Body of pancreas (tissue), 4 donors: ENCODE results near the gene HS6ST2. TPM values are rescaled to one million over a fixed set of nuclear protein-coding genes. Genes with fewer than 3 reads are reported as not detected.

ENCODE experiments used
- ATAC-seq: fragments of 150-250 bp; one replicate; pipeline ENCODE4 v1.9.1; 2016
- DNase-seq, 4 donors: peaks; one replicate each; pipeline ENCODE4 v3.0.0-alpha.2; 2019
- H3K27ac ChIP-seq, 4 donors: fragments of 200-600 bp; sonication (generic); 1 replicate in 3 of 4; 2 replicates in 1 of 4; pipeline versions ENCODE4 v1.5.1 to v1.6.1; 2016 to 2019; ENCODE audit warnings: mild to moderate bottlenecking in 1 of 4, mixed read lengths in 1 of 4, moderate library complexity in 1 of 4
- H3K27me3 ChIP-seq, 2 donors: fragments of 200-600 bp; sonication (generic); one replicate each; pipeline ENCODE4 v1.6.0; 2016; ENCODE audit warnings: mild to moderate bottlenecking in 1 of 2
- H3K36me3 ChIP-seq, 2 donors: fragments of 200-600 bp; sonication (generic); replicated peaks in 1 of 2; 2 replicates each; pipeline ENCODE4 v1.5.1; 2016; ENCODE audit warnings: low read depth in 2 of 2; ENCODE audit not compliant: insufficient read depth in 1 of 2
- H3K4me1 ChIP-seq: fragments of 200-600 bp; sonication (generic); one replicate; pipeline ENCODE4 v1.6.0; 2016
- H3K4me3 ChIP-seq, 2 donors: fragments of 200-600 bp; sonication (generic); 1 replicate in 1 of 2; 2 replicates in 1 of 2; pipeline ENCODE4 v1.5.1; 2016 to 2019
- H3K9me3 ChIP-seq, 3 donors: fragments of 200-600 bp; sonication (generic); 1 replicate in 2 of 3; 2 replicates in 1 of 3; pipeline ENCODE4 v1.5.1; 2016
- POLR2A ChIP-seq, 3 donors: fragments of 450-650 bp; IDR thresholded peaks; one replicate each; pipeline ENCODE4 v1.6.1; 2016; ENCODE audit warnings: antibody characterized with exemption in 3 of 3, mild to moderate bottlenecking in 2 of 3
- WGBS, 2 donors: methylation state at CpG; one replicate each; pipeline ENCODE4 v1.1.5; 2017; 5-methylcytosine and 5-hydroxymethylcytosine counted together
- intact Hi-C: fragments of 100-400 bp; cut with DNase I; formaldehyde crosslinking; loops from one replicate; pipeline ENCODE4 v1.15.1; 2023
- total RNA-seq, 2 donors: library from RNA; depleted of rRNA; stranded (reverse); fragments of >200 nt; gene quantifications; one replicate each; pipeline ENCODE4 v1.1.0, GENCODE V29; 2016
- TF ChIP-seq, protein P1 (sequence below), 7 experiments: fragments of 450-650 bp in 4 of 7; fragments of 200-600 bp in 3 of 7; sonication (generic) in 3 of 7; IDR thresholded peaks; one replicate each; pipeline ENCODE4 v1.5.1; 2016 to 2019; ENCODE audit warnings: antibody characterized with exemption in 7 of 7

Gene HS6ST2
- total RNA-seq, 2 donors from 2014 or later = 2.6 to 5.3 TPM

DNA sequence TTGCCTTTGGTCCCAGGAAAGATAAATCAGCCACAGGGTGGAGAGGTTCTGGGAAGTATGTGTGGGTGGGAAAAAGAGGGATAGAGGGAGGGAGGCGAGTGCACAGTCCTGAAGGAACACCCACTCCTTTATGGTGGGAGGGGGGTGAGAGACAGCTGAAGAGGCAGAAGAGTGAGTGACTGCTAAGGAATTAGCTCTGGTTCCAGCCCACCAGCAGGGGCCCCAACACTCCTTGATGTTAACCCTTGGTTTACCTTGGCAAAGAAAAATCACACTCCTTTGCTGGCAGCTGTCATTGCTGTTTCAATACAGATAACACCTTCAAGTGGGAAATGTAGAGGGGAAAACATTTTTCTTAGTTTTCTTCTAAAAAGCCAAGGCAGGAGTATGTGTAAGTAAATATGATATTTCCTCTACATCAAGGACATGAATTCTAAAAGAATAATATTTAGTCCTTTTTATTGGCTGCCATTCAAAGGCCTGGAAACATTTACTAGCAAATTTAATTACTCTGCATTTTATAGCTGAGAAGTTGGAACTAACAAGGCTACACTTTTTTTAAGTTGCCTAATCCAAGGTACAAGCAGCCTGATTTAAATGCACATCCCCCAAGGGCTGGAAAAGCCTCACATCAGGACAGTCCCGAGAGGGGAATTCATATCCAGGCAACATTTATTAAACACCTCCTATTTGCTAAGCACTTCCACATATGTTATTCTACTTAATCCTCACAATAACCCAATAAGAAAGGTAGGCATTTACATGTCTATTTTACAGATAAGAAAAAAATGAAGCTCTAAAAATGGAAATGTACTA is 81.7 kb downstream of the HS6ST2 start:
- intact Hi-C loops = no loop called here
- no peak for ATAC-seq
- no peak for TF ChIP-seq POLR2A (IDR thresholded peaks at IDR 0.05)
- TF ChIP-seq, protein P1, sequence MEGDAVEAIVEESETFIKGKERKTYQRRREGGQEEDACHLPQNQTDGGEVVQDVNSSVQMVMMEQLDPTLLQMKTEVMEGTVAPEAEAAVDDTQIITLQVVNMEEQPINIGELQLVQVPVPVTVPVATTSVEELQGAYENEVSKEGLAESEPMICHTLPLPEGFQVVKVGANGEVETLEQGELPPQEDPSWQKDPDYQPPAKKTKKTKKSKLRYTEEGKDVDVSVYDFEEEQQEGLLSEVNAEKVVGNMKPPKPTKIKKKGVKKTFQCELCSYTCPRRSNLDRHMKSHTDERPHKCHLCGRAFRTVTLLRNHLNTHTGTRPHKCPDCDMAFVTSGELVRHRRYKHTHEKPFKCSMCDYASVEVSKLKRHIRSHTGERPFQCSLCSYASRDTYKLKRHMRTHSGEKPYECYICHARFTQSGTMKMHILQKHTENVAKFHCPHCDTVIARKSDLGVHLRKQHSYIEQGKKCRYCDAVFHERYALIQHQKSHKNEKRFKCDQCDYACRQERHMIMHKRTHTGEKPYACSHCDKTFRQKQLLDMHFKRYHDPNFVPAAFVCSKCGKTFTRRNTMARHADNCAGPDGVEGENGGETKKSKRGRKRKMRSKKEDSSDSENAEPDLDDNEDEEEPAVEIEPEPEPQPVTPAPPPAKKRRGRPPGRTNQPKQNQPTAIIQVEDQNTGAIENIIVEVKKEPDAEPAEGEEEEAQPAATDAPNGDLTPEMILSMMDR (IDR thresholded peaks at IDR 0.05) = no peak
- Histone ChIP-seq H3K27ac (no peak overlapping the region), H3K4me3 (no peak overlapping the region), H3K9me3 (no peaks in the 10 kb centered on the region), H3K27me3 (no peaks in the 10 kb centered on the region), H3K4me1 (no peaks in the 10 kb centered on the region), H3K36me3 (no peaks in the 10 kb centered on the region)
- no peak for DNase-seq
- 63 to 75% methylated on average over 1 to 2 of the region's 2 CpGs for WGBS, 2 donors

DNA sequence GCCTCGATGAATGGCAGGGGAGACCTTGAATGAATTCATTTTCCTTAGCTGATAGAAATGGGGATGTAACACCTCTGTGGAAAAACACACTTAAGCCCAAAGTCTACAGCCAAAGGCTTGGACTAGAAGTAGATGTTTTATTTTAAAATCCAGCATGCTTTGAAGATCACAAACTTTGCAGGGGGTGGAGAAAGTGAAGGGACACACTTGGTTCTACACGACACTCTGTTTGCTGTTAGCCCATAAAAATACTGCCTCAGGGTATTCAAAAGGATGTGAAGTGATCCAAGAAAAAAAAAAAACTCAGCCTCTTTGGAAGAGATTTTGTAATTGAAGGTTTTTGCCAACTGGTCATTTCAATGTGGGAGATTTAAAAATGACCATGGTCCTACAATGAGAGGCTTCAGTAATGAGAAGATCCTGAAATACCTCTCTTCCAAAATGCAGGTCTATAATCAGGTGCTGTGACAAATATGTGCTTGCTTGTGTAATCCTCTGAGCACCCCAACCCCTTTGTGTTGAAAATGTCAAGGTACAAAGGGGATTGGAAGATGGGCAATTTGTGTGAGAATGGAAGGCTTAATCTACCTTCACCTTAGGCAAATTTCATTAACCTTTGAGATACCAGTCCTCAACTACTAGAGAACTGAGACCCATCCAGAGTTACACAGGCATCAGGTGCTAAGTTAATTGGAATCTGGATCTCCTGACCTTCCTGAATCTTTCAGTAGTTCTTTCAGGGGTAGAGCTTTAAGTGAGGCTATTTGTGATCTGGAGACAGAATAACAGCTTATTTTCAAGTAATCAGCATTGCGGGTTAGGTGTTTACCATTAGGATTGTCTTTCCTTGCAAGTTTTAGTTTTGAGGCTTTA is 82.5 kb downstream of the HS6ST2 start:
- 46 to 47% methylated on average over 2 to 3 of the region's 3 CpGs for WGBS, 2 donors
- TF ChIP-seq, protein P1 (IDR thresholded peaks at IDR 0.05) = no peak
- TF ChIP-seq POLR2A (IDR thresholded peaks at IDR 0.05) = no peak
- DNase-seq (no peak), ATAC-seq (no peak)
- H3K4me1 ChIP-seq = no peaks in the 10 kb centered on the region
- intact Hi-C loops = no loop called here
- no peak overlapping the region for H3K27ac ChIP-seq
- no peaks in the 10 kb centered on the region for H3K27me3 ChIP-seq
- no peaks in the 10 kb centered on the region for H3K9me3 ChIP-seq
- H3K36me3 ChIP-seq = no peaks in the 10 kb centered on the region
- no peak overlapping the region for H3K4me3 ChIP-seq

DNA sequence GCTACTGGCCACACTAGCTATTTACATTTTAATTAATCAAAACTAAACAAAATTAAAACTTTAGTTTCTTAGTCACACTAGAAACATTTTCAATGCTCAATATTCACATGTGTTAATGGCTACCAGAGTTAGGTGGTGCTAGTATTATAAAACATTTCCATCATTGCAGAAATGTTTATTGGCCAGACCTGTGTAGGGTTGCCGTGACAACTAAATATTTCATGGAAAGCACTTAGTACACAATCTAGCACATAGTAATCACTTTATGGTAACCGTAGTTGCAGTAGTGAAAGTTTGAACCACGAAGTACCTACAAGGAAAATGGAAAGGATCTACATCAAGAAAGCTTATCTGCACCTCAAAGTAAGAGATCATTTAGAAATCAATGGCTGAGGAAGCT is 95.9 kb downstream of the HS6ST2 start:
- Histone ChIP-seq H3K27ac (no peak overlapping the region), H3K4me3 (no peak overlapping the region), H3K36me3 (no peaks in the 10 kb centered on the region), H3K4me1 (no peaks in the 10 kb centered on the region), H3K9me3 (no peaks in the 10 kb centered on the region), H3K27me3 (no peaks in the 10 kb centered on the region)
- DNase-seq (no peak), ATAC-seq (no peak)
- WGBS, 2 donors = 76 to 79% methylated on average over 3 of the region's 3 CpGs
- TF ChIP-seq, protein P1 (IDR thresholded peaks at IDR 0.05) = no peak
- TF ChIP-seq POLR2A (IDR thresholded peaks at IDR 0.05) = no peak
- intact Hi-C loops = no loop called here

DNA sequence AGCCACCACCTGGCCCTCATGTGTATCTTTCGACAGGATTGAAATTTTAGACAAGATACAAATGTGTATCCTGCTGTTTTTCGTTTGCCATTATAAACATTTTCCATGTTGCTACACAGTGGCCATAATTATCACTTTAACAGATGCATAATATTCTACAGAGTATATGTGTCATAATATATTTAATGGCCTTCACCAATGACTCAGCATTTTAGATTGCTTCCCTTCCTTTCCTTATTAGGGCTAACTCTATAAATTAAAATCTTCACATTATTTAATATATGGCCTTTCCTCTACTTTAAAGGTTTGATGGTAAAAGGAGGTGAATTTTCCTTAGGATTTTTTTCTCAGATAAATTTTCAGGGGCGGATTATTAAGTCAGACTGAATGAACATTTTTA is 97.4 kb downstream of the HS6ST2 start:
- H3K9me3 ChIP-seq = no peaks in the 10 kb centered on the region
- DNase-seq (no peak), ATAC-seq (no peak)
- no peaks in the 10 kb centered on the region for H3K4me1 ChIP-seq
- 77 to 89% methylated on average over 3 of the region's 3 CpGs for WGBS, 2 donors
- no peak for TF ChIP-seq POLR2A (IDR thresholded peaks at IDR 0.05)
- TF ChIP-seq, protein P1 (IDR thresholded peaks at IDR 0.05) = no peak
- intact Hi-C loops = no loop called here
- no peaks in the 10 kb centered on the region for H3K27me3 ChIP-seq
- H3K36me3 ChIP-seq = no peaks in the 10 kb centered on the region
- no peak overlapping the region for H3K27ac ChIP-seq
- H3K4me3 ChIP-seq = no peak overlapping the region
